Measurements from ENCODE around the gene ZNF248.

GRCh38 chr10:37741831-37742230 is 115.6 kb downstream of the ZNF248 start:
- no peak for TF ChIP-seq POLR2A (IDR thresholded peaks at IDR 0.05)
- TF ChIP-seq CTCF (IDR thresholded peaks at IDR 0.05), result no peak
- no peak for TF ChIP-seq EP300 (IDR thresholded peaks at IDR 0.05)
